AG09309 (cell line): ENCODE measurements around the gene SPRR2D.

Experiments used
- DNase-seq: peaks from one replicate; pipeline ENCODE4 v3.0.0-alpha.2; 2010; ENCODE audit warnings: low read depth
- H3K4me3 ChIP-seq: 2 replicates; pipeline ENCODE4 v1.5.1; 2011; ENCODE audit warnings: mild to moderate bottlenecking, low read depth, low read length, moderate library complexity; ENCODE audit not compliant: control insufficient read depth
- TF ChIP-seq, protein P1 (sequence below): IDR thresholded peaks from 2 replicates; pipeline ENCODE4 v1.5.1; 2011; ENCODE audit warnings: mild to moderate bottlenecking, low read depth, low read length, inconsistent platforms; ENCODE audit not compliant: insufficient read depth, control insufficient read depth; ENCODE audit errors: missing control alignments

Gene SPRR2D

GRCh38 chr1:153040950-153041631, at the start of gene SPRR2D:
TSS of gene SPRR2D (minus strand) at chr1:153041120. CDS start at chr1:153040346, 774 bp downstream.
- H3K4me3 ChIP-seq: no peak within 1 kb of the TSS
- TF ChIP-seq, protein P1, sequence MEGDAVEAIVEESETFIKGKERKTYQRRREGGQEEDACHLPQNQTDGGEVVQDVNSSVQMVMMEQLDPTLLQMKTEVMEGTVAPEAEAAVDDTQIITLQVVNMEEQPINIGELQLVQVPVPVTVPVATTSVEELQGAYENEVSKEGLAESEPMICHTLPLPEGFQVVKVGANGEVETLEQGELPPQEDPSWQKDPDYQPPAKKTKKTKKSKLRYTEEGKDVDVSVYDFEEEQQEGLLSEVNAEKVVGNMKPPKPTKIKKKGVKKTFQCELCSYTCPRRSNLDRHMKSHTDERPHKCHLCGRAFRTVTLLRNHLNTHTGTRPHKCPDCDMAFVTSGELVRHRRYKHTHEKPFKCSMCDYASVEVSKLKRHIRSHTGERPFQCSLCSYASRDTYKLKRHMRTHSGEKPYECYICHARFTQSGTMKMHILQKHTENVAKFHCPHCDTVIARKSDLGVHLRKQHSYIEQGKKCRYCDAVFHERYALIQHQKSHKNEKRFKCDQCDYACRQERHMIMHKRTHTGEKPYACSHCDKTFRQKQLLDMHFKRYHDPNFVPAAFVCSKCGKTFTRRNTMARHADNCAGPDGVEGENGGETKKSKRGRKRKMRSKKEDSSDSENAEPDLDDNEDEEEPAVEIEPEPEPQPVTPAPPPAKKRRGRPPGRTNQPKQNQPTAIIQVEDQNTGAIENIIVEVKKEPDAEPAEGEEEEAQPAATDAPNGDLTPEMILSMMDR: no peak
- no peak for DNase-seq

DNA sequence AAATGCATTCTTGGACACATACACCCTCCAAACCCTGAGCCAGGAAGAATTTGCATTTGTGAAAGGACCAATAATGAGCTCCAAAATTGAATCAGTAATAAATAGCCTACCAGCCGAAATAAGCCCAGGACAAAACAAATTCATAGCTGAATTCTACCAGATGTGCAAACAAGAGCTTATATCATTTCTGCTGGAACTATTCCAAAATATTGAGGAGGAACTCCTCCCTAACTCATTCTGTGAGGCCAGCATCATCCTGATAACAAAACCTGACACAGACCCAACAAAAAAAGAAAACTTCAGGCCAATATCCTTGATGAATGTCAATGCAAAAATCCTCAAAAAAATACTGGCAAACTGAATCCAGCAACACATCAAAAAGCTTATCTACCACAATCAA, 46.7 kb upstream of the SPRR2D start:
- no peak for DNase-seq
- TF ChIP-seq, protein P1: no peak
- H3K4me3 ChIP-seq: no peak overlapping the region

- no peak for DNase-seq
- TF ChIP-seq, protein P1: no peak
Measured at GRCh38 chr1:153081736-153082135, 40.8 kb upstream of the SPRR2D start.

DNA sequence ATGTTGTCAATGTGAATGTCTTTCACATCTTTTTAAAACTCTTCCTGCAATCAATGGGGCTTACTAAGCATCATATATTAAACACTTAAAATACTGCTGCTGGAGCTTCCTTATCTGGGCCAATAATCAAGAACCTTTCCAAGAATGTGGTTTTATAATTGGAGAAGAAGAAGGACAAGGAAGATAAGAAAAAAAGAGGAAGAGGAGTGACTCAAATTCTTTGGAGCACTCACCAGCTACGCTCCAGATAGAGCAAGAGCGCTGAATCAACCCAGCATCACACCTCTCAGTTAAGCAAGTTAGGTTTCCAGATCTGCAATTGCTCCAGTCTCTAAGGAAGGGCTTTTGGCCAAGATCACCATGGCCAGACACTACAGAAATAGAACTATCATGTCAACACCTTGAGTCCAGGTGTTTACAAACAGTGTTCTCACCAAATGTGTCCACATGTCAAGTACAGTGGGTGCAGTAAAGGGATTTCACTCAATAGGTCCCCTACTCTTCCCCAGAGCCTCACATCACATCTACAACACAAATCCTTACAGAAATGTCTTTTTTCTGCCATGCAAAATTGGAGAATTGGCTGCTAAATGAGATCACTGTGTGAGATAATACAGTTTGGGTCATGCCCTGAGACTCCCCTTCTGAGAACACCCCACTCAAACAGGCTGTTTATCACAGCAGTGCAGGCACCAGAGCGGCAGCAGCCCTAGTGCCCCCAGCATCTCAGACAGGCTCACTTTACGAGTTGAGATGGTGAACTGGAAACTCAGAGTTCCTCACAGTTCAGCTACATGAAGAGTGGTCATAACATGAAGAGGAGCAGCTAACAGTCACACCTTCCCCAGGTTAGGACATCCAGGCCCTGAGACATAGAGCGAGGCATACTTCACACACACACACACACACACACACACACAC, 32.1 kb upstream of the SPRR2D start:
- no peak for DNase-seq
- H3K4me3 ChIP-seq: no peak overlapping the region
- TF ChIP-seq, protein P1: no peak

More at GRCh38 chr1:153081736-153082135, 40.8 kb upstream of the SPRR2D start:
- H3K4me3 ChIP-seq: no peak overlapping the region

DNA sequence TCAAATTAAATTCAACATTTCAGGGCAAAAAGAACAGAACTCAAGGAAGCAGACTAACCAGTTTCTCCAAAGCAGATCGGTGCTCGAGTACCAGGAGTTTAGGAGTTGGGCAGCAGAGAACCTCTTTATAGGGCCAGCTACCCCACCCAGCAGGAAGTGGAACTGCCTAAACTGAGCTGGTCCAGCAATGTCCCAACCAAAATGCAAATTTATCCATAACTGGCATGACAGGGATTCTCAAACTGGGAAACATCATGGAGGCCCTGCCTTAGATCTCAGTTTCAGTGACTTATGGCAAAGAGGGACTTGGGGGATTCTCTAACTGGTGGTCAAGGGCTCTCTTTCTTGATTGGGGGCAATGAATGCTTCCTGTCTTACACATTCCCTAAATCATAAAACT, 30.6 kb upstream of the SPRR2D start, which contains the start of gene SPRR2B:
SPRR2B (minus strand) TSS at position 101 of the 400 bp plus-strand sequence. CDS start 772 bp downstream, outside the sequence.
- DNase-seq: no peak
- TF ChIP-seq, protein P1: no peak
- no peak within 1 kb of the TSS for H3K4me3 ChIP-seq

DNA sequence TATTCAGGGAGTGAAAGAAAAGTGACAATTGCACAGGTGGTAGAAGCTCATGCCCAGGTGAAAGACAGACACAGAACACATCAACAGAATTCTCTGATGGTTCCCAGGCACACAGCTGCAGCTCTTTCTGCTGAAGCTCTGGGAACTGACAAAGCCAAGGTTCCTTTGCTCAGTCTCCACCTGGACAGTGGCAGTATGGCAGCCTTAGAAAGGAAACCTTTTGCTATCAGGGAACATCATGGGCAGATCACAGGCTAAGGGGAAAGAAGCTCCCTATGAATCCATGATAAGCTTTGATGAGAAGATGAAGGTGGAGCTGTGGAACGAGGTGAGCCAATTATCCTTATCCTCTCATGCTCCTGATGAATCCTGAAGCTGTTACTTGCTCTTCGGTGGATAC, 29.3 kb upstream of the SPRR2D start:
- no peak for DNase-seq
- TF ChIP-seq, protein P1: no peak
- H3K4me3 ChIP-seq: no peak overlapping the region
